Activated T-helper 2 cell treated with anti-CD3 and anti-CD28 coated beads, Interferon-gamma antibody, Interleukin-2, Interleukin-4, amounts not matched to agents 10 μg/mL and 5 μg/mL and 100 μg/mL, durations not matched to agents 14 hours and 24 hours and 36 hours (primary cell): ENCODE results near the gene KLHL15. TPM values are rescaled to one million over a fixed set of nuclear protein-coding genes. Genes with fewer than 3 reads are reported as not detected.

Source experiments
- DNase-seq: peaks from one replicate; pipeline ENCODE4 v3.0.0; 2021; ENCODE audit warnings: low spot score
- H3K27ac Mint-ChIP-seq: one replicate; pipeline ENCODE4 v1.8.0; 2021; ENCODE audit warnings: mixed read lengths
- H3K27me3 Mint-ChIP-seq: one replicate; pipeline ENCODE4 v1.8.0; 2021; ENCODE audit warnings: low read depth, mixed read lengths
- H3K36me3 Mint-ChIP-seq: one replicate; pipeline ENCODE4 v1.8.0; 2021; ENCODE audit warnings: low read depth, mixed read lengths
- H3K4me1 Mint-ChIP-seq: one replicate; pipeline ENCODE4 v1.8.0; 2021; ENCODE audit warnings: low read depth, mixed read lengths
- H3K4me3 Mint-ChIP-seq: one replicate; pipeline ENCODE4 v1.8.0; 2021; ENCODE audit warnings: low read depth, mild to moderate bottlenecking, moderate library complexity, mixed read lengths
- H3K9me3 Mint-ChIP-seq: one replicate; pipeline ENCODE4 v1.8.0; 2021; ENCODE audit warnings: mixed read lengths
- intact Hi-C: fragments of 100-400 bp; cut with micrococcal nuclease; formaldehyde crosslinking; loops from one replicate; pipeline ENCODE4 v1.15.1; 2023
- total RNA-seq: library from RNA; stranded (reverse); gene quantifications from 2 replicates; pipeline ENCODE4 v1.2.3, GENCODE V29; 2022

The KLHL15 gene
- total RNA-seq, 1 donor from 2014 or later: 10.3 TPM

DNA sequence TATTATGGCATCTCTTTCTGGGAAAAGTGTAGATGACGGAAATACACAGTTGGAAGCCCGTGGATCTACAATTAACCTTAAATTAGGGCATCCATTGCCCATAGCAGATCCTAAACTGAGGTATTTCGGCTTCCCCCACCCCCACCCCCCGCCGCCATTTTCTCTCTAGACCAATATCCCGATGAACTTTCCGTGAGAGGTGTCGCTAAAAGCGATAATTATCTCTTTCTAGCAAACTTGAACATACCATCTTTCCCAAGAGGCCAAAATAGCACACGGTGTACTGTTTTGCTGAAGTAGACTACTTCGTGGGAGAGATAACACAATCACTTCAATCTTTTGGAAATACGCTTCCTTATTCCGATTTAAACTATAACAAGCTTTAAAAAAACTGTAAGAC lies 554 bp downstream of the KLHL15 start:
- H3K4me1 Mint-ChIP-seq: peaks cover 12% of the 10 kb centered on the region
- peak overlapping the region; percentile 90 for H3K27ac Mint-ChIP-seq
- peaks cover 4% of the 10 kb centered on the region for H3K27me3 Mint-ChIP-seq

GRCh38 chrX:24025741-24026403 lies 1.1 kb downstream of the KLHL15 start:
- H3K36me3 Mint-ChIP-seq: peaks cover 18% of the 10 kb centered on the region
- DNase-seq: no peak

More for the DNA sequence above, 554 bp downstream of the KLHL15 start:
- Mint-ChIP-seq H3K9me3 (no peaks in the 10 kb centered on the region), H3K4me3 (peak overlapping the region; percentile 85), H3K36me3 (peaks cover 14% of the 10 kb centered on the region)
- no peak for DNase-seq
- intact Hi-C loops: loop anchor here (1.0 to 10.0 kb wide), 4 partner anchors 74 to 362 kb away; partner anchors contain the start of genes ACOT9, CXorf58 and PRDX4

DNA sequence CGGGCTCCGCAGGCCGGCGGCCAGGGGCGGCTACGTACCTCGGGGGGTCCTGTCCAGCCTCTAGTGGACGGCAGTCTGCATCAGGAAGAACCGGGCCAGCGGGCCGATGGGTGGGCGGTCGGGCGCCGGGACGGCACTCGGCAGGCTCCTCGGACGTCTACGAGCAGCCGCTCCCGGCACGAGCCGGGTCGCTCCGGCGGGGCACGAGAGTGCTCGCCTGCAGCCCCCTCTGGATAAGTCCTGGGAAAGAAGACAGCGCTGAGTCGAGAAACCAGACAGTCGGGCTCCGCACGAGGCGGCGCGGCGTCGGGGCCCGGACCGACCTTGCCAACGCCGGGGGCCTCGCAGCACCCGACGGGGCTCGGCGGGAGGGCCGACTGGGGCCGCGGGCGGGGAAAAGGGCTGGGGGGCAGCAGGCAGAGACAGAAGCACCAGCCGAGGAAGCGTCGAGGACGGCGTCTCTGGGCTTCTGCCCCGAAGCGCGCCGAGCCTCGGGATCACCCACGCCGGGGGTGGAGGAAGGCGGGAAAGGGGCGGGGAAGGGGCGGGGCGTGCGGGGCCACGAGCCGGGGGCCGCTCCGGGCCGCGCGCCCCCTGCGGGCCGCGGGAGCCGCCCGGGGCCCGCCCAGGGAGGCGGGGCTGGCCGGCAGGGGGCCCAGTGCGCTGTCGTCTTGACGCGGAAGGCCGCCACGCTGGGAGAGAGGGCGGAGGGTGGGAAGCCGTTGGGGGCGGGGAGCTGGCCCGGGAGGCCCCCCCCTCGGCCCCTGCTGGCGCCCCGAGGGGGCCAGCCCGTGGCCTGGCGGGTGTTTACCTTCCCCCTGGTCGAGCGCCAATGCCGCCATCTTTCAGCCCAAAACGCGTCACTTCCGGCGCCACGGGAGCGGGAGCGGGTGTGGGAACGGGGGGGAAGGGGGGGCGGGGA lies 1.9 kb downstream of the KLHL15 start:
- Mint-ChIP-seq H3K4me3 (peak overlapping the region; percentile 91), H3K27ac (peak overlapping the region; percentile 55), H3K36me3 (peaks cover 20% of the 10 kb centered on the region), H3K4me1 (peaks cover 22% of the 10 kb centered on the region), H3K27me3 (peaks cover 3% of the 10 kb centered on the region), H3K9me3 (no peaks in the 10 kb centered on the region)
- intact Hi-C loops: loop anchor here (1.0 to 10.0 kb wide), 6 partner anchors 11 to 360 kb away; partner anchors contain the start of genes ACOT9, EIF2S3 and PRDX4
- peak; percentile 76 for DNase-seq

More at GRCh38 chrX:24025741-24026403, 1.1 kb downstream of the KLHL15 start:
- Mint-ChIP-seq H3K4me1 (peaks cover 17% of the 10 kb centered on the region), H3K27me3 (peaks cover 4% of the 10 kb centered on the region), H3K9me3 (no peaks in the 10 kb centered on the region), H3K4me3 (peak overlapping the region; percentile 85), H3K27ac (peak overlapping the region; percentile 90)
- intact Hi-C loops: loop anchor here (1.0 to 10.0 kb wide), 6 partner anchors 12 to 361 kb away; partner anchors contain the start of genes ACOT9, CXorf58, EIF2S3 and PRDX4

DNA sequence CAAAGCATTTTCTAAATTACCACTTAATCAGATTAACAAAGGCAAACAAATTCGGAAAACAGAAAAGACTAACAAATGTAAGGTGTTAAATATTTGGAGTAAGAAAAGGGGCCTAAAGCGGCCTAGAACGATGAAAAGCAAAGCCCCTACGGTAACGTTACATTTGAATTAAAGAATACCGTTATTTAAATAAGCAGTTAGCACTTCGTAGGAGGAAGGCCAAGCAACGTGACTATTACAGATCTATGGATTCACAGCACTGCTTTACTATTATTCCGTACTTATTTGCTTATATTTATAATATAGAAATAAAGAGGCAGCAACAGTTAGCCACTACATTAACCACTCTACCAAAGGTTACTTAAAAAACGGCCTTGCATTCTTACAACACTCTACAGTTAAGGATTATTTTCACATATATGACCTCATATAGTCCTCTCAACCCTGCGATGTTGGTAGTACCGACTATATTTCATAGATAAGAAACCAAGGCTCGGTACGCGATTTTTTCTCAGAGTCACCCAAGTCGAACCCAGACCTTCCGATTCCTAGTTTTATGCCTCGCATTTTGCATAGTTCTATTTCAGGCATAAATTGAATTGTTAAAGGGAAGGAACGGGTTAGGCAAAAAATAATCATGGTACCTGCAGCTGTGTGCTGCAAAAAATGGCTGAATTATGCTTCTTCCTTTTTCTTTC lies 2.9 kb downstream of the KLHL15 start:
- no peaks in the 10 kb centered on the region for H3K9me3 Mint-ChIP-seq
- intact Hi-C loops: loop anchor here (1.0 to 10.0 kb wide), 3 partner anchors 93 to 359 kb away; partner anchors contain the start of genes ACOT9 and PRDX4
- no peaks in the 10 kb centered on the region for H3K27me3 Mint-ChIP-seq
- H3K36me3 Mint-ChIP-seq: peaks cover 26% of the 10 kb centered on the region
- H3K27ac Mint-ChIP-seq: peak overlapping the region; percentile 83
- peaks cover 28% of the 10 kb centered on the region for H3K4me1 Mint-ChIP-seq
- H3K4me3 Mint-ChIP-seq: peak overlapping the region; percentile 91
- no peak for DNase-seq

DNA sequence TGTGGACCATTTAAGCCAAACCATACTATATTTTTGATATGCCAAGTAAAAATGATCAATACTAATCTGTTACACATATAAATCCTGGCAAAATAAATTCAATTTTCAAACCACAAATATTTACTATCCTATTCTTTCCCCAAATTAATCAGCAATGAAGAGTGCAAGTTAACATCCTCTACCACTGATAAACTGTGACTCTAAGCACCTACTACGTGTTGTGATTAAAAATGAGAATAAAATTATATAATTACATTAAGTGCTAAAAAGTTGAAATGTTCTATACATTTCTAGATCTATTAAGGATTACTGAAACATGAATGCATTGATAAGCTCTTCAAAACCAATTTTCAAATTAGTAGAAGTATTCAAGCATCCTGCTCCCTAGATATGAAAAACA lies 3.4 kb downstream of the KLHL15 start:
- H3K27me3 Mint-ChIP-seq: no peaks in the 10 kb centered on the region
- peaks cover 28% of the 10 kb centered on the region for H3K4me1 Mint-ChIP-seq
- peak overlapping the region; percentile 91 for H3K4me3 Mint-ChIP-seq
- no peaks in the 10 kb centered on the region for H3K9me3 Mint-ChIP-seq
- H3K27ac Mint-ChIP-seq: peak overlapping the region; percentile 83
- peaks cover 26% of the 10 kb centered on the region for H3K36me3 Mint-ChIP-seq
- no peak for DNase-seq
- intact Hi-C loops: loop anchor here (10.0 kb wide), 2 partner anchors 279 to 359 kb away; partner anchors contain the start of genes ACOT9 and PRDX4

GRCh38 chrX:24020306-24020876 lies 6.6 kb downstream of the KLHL15 start:
- H3K27ac Mint-ChIP-seq: peak overlapping the region; percentile 71
- H3K36me3 Mint-ChIP-seq: peaks cover 31% of the 10 kb centered on the region

DNA sequence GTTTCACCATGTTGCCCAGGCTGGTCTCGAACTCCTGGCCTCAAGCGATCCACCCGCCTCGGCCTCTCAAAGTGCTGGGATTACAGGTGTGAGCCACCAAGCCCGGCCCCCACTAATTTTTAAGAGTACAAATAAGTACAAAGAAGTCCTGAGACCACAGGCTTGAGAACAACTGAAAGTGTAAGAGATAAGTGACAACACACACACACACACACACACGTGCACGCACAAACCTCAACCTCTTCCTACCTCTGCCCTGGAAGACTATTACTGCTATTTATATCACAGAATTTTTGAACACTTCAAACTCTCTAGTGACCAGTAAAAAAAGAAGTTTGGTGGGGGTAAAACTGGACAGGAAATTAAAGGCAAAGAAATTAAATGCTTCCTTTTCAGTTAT lies 7.5 kb downstream of the KLHL15 start:
- Mint-ChIP-seq H3K4me3 (no peak overlapping the region), H3K9me3 (no peaks in the 10 kb centered on the region), H3K27ac (no peak overlapping the region), H3K27me3 (no peaks in the 10 kb centered on the region), H3K36me3 (peaks cover 36% of the 10 kb centered on the region), H3K4me1 (peaks cover 39% of the 10 kb centered on the region)
- no peak for DNase-seq
- intact Hi-C loops: no loop called here

More at GRCh38 chrX:24020306-24020876, 6.6 kb downstream of the KLHL15 start:
- Mint-ChIP-seq H3K4me1 (peaks cover 30% of the 10 kb centered on the region), H3K27me3 (no peaks in the 10 kb centered on the region), H3K9me3 (no peaks in the 10 kb centered on the region), H3K4me3 (peak overlapping the region; percentile 67)
- intact Hi-C loops: loop anchor here (10.0 kb wide), 2 partner anchors 276 to 356 kb away; partner anchors contain the start of genes ACOT9 and PRDX4
- DNase-seq: no peak

DNA sequence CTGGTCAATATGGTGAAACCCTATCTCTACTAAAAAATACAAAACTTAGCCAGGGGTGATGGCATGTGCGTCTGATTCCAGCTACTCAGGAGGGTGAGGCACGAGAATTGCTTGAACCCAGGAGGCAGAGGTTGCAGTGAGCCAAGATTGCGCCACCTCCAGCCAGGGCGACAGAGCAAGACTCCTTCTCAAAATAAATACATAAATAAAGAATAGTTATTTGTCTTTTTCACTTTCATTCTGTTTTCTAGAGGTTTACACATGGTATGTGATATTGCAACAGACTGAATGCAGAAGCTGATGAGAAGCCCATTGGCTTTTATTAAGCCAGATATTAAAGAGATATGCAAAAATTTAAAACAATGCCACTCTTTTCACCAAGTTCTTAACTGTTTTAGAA lies 8.2 kb downstream of the KLHL15 start:
- DNase-seq: no peak
- Mint-ChIP-seq H3K4me1 (peaks cover 42% of the 10 kb centered on the region), H3K27ac (no peak overlapping the region), H3K27me3 (no peaks in the 10 kb centered on the region), H3K9me3 (no peaks in the 10 kb centered on the region), H3K4me3 (no peak overlapping the region), H3K36me3 (peaks cover 40% of the 10 kb centered on the region)
- intact Hi-C loops: no loop called here

DNA sequence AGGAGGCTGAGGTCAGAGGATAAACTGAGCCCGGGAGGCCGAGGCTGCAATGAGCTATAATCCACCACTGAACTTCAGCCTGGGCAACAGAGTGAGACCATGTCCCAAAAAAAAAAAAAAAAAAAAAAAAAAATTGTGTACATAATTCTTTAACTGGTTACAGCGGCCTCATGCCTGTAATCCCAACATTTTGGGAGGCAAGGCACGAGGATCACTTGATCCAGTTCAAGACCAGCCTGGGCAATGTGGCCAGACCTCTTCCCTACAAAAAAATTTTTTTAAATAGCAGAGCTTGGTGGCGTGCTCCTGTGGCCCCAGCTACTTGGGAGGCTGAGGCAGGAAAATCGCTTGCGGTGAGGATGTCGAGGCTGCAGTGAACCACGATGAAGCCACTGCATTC lies 9.3 kb downstream of the KLHL15 start:
- Mint-ChIP-seq H3K27me3 (no peaks in the 10 kb centered on the region), H3K4me1 (peaks cover 40% of the 10 kb centered on the region), H3K36me3 (peaks cover 32% of the 10 kb centered on the region), H3K9me3 (no peaks in the 10 kb centered on the region), H3K4me3 (no peak overlapping the region), H3K27ac (no peak overlapping the region)
- DNase-seq: no peak
- intact Hi-C loops: no loop called here

- H3K27me3 Mint-ChIP-seq: no peaks in the 10 kb centered on the region
- no peak for DNase-seq
- peaks cover 35% of the 10 kb centered on the region for H3K4me1 Mint-ChIP-seq
- peak overlapping the region; percentile 83 for H3K27ac Mint-ChIP-seq
- peaks cover 32% of the 10 kb centered on the region for H3K36me3 Mint-ChIP-seq
- H3K9me3 Mint-ChIP-seq: no peaks in the 10 kb centered on the region
- intact Hi-C loops: loop anchor here (1.0 to 5.0 kb wide), 3 partner anchors 9 to 38 kb away; partner anchors contain the start of gene EIF2S3
- H3K4me3 Mint-ChIP-seq: peak overlapping the region; percentile 64
These were observed 12.5 kb downstream of the KLHL15 start for GRCh38 chrX:24014388-24015018.

- intact Hi-C loops: loop anchor here (5.0 kb wide), 1 partner anchor 40 kb away; the partner anchor contains the start of gene EIF2S3
- DNase-seq: no peak
- H3K27ac Mint-ChIP-seq: peak overlapping the region; percentile 52
- peaks cover 37% of the 10 kb centered on the region for H3K36me3 Mint-ChIP-seq
- H3K27me3 Mint-ChIP-seq: no peaks in the 10 kb centered on the region
- H3K4me3 Mint-ChIP-seq: no peak overlapping the region
- H3K9me3 Mint-ChIP-seq: no peaks in the 10 kb centered on the region
- peaks cover 36% of the 10 kb centered on the region for H3K4me1 Mint-ChIP-seq
These were observed 14.7 kb downstream of the KLHL15 start for GRCh38 chrX:24012266-24012665.
